NCI-H226 (cell line): ENCODE measurements around the gene LRRC46.

Experiments
- DNase-seq: peaks from one replicate; pipeline ENCODE4 v3.0.0-alpha.2; 2015

The LRRC46 gene

GRCh38 chr17:47879028-47879585, 47.6 kb downstream of the LRRC46 start:
- peak; percentile 82 for DNase-seq

DNA sequence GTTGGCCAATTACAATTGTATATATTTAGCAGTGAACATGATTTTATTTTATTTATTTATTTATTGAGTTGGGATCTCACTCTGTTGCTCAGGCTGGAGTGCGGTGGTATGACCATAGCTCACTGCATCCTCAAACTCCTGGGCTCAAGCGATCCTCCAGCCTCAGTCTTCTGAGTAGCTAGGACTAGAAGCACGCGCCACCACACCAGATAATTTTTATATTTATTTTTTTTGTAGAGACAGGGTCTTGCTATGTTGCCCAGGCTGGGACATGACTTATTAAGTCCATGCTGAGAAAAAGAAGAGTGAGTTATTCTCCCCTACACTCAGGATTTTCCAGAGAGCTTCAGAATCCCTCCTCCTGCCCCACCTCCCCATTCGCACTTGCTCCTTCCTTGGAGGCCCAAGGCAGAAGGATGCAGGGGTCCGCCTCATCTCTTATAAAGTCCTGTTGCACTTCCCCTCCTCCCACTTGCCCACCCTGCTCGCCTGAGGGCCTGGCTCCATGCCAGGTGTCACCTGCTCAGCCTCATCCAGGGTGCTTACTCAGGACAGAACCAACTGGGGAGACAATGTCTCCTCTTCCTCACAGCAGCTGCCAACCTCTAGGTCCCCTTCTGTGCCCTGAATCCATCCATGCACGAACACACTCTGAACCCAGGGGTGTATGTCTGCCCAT, 48.4 kb downstream of the LRRC46 start:
- DNase-seq = no peak

DNA sequence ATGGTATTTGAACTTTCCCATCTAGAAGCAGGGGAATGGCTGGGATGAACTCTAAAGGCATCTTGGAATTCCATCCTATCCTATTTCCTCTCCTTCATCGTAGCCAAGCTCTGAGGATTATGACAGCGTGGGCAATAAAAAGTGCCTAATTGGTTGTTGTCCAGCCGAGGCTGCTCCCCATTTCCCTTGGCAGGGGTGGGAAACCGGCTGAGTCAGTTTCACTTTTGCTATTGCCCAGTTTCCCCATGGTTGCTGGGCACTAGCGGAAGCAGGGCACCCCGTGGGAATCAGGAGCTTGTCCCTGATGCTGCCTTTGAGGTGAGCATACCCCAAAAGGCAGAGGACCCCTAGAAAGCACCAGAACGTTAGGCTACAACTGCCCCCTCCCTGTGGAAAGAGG, 50.8 kb downstream of the LRRC46 start:
- peak; percentile 8 for DNase-seq

DNA sequence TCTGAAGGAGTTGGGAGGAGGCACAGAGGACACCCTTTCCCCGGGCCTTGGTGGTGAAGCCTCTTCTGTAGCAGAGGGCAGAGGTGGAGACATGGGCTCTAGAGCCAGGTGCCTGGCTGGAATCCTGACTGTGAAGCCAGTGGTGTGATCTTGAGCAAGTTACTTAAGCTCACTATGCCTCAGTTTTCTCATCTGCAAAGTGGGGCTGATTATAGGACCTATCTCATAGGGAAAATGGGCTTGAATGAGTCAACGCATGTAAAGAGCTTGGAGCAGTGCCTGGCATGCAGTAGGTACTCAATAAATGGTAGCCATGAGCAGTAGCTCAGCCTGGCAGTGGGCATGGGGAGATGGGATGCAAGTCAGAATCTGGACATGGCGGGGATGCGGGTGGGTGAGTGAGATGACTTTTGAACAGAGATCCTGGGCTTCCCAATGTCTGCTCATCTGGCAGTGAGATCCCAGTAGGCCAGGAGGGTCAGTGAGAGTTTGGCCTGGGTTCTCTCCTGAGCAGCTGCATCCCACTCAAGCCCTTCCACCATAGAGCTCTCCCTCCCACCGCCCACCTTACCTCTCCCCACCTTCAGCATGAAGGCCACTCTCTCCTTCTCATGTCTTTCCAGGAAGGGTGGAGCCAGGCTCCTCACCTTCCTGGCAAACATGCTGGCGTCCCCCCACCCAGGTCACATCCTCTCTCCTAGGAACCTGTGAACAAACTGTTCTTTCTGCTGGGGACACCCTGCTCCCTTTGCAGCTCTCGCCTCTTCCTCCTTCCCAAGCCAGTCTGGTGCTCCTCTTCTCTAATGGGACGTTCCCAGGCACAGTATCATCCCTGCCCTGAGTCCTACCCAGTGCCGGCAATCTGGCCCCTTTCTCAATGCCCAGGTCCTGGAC, 51.5 kb downstream of the LRRC46 start:
- no peak for DNase-seq

DNA sequence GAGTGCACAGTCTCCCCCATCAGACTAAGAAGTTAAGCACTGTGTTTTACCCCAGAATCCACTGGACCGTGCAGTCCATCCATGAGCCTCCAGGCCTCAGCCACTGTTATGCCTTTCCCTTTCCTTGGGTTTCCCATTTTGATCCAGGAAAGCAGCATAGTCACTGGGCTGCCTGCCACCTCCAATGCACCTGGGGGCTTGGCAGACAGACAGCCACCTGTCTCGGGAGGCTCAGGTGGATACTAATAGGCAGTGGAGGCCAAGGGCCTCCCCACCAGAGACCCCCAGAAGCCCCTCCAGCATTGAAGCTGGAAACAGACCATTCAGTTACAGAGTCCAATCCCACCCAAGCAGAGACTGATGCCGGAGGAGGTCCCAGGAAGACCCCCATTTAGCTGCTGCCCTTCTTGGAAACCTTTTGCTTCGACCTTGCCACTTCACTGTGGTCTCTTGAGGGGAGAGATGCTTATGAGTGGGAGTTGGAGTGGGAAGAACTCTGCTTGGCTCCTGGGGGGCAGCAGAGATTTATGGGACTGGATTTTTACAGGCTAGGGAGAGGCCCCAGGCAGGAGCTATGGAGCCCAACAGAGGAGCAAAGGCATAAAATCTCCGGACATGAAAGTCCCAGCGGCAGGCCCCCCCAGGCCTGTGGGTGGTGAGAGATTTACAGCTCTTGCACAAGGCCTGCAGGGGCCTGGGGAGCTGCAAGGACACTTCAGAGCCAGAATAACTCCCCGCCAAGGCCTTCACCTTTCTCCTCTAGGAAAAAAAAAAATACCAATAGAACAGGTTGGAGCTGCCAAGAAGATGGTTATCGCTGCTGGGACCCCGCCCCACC, 52.3 kb downstream of the LRRC46 start:
- DNase-seq = no peak

DNA sequence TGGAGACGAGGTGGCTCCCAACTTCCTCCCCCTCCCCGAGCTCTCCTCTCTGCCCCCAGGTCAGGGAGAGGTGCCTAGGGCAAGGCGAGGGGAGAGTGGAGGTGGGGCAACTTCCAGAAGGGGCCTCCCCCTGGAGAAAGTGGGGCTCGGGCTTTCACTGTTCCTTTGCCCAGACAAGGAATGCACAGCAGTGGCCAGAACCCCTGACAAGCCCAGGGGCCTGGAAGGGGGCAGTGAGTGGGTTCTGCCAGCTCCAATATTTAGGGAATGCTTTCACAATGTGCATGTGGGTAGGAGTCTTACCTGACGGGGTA, 52.9 kb downstream of the LRRC46 start:
- no peak for DNase-seq

- no peak for DNase-seq
Observed at GRCh38 chr17:47884905-47885730, 53.6 kb downstream of the LRRC46 start.
